CD4-positive, alpha-beta T cell treated with Interleukin-6 at 100 ng/mL for 8 hours (primary cell): ENCODE data around the gene DNAJA4.
A peak's percentile ranks its signal among the peaks of the same experiment; 100 is the strongest.

Source experiments
- DNase-seq: peaks from one replicate; pipeline ENCODE4 v3.0.0-alpha.2; 2020; ENCODE audit warnings: mixed read lengths, low spot score

The DNAJA4 gene

GRCh38 chr15:78280319-78281072 lies 16.1 kb downstream of the DNAJA4 start:
- no peak for DNase-seq

DNA sequence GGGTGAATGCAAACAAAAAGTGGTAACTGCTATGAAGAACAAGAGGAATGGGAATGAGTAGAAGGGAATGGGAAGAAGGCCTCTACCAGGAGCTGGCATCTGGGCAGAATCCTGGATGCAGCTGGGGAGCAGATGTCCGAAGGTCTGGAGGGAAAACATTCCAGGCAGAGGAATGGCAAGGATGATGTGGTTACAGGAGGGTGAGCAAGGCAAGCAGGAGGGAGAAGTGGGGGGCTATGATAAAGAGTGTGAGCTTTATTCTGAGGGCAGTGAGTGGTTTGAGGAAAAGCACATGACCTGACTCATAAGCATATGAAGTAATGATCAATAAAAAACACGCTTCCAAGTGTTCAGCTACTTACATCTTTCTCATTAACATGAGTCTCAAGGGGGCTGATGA lies 18.0 kb downstream of the DNAJA4 start:
- DNase-seq: no peak

GRCh38 chr15:78284758-78285157 lies 20.4 kb downstream of the DNAJA4 start:
- no peak for DNase-seq

DNA sequence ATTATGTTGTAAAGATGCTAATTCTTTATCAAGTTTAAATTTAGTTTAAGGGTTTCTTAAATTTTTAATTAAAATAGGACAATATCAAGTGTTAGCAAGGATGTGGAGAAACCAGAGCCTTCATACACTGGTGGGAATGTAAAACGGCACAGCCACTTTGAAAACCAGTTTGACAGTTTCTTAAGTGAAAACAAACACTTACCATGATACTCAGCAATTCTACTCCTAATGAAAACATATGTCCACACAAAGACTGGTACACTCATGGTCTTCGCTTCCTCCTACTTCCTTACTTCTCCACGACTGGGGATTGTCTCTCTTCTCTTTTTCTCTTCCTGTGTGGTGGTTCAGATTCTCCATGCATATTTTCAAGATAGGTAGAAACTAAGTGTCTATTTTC lies 25.9 kb downstream of the DNAJA4 start:
- no peak for DNase-seq

- no peak for DNase-seq
Observed at GRCh38 chr15:78291052-78291451, 26.7 kb downstream of the DNAJA4 start.

DNA sequence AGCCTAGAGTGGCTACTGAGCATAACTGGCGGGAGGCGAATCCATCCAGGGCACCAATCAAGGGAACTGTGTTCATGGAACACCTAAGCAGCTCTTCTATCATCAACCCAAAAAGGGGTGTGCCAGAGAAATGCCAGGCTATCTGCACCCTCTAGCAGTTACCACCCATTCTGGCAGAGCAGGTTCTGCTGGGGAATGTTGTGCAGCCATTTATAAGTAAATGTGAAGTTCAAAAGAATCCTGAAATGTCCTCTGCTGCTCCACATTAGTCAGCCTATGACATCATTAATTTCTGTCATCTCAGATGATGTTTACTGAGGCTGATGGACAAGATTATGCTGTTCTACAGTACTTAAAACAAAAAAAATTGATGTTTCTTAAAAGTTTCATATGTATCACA lies 27.3 kb downstream of the DNAJA4 start:
- no peak for DNase-seq

DNA sequence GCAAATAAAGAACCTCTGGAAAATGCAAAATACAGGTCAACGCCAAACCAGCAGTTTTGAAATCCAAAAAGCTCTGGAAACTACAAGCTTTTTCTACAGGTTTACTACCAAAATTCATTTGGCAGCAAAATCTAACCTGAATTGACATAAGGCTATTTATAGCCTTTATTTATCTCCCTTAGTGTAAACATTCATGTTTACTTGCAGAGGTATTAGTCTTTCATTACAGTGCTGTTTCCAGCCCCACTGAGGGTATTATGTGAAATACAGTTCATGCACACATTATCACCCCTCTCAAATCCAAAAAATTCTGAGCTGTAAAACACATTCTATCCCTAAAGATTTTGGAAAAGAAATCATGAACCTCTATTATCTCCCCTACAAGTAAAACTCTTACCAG lies 27.9 kb downstream of the DNAJA4 start:
- no peak for DNase-seq

DNA sequence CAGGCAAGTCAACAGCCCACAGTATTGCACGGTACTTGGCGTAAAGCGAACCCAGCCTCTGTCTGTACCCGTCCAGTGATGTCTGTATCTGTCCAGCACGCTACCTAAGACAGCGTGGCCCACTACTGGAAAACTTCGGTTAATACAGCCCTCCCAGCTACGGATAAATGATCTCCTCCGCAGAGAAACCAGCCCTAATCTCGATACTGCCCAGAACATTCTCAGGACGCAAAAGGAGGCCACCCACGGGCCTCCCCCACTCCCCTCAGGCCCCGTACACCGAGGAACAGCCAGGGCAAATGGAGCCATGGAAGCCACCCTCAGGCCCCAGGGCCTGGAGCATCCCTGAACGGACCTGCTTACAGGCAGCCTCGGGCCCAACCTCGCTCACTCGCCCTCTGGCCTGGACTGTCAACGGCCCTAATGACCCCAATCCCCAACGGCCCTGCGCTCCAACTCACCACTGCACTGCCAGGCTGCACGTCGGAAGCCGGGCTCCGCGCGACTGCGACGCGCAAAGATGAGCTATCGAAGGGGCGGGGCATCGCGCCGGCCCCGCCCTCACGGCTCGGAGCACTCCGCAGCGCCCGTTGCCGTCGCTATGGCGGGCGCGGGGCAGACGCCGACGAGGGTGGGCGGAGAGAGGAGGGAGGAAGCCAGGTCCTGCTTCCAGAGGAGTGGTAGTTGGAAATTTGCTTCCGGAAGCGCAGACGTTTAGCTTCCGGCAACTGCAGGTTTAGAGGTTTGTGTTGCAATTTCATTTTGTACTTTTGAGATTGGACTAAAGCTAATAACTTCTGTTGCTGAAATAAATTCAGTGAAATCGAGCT lies 35.0 kb downstream of the DNAJA4 start, which contains the start of gene SKIC8:
Gene SKIC8 (minus strand): TSS at position 509 of the 830 bp plus-strand sequence. CDS start 3,923 bp downstream, outside the sequence.
- DNase-seq: peak; percentile 89

DNA sequence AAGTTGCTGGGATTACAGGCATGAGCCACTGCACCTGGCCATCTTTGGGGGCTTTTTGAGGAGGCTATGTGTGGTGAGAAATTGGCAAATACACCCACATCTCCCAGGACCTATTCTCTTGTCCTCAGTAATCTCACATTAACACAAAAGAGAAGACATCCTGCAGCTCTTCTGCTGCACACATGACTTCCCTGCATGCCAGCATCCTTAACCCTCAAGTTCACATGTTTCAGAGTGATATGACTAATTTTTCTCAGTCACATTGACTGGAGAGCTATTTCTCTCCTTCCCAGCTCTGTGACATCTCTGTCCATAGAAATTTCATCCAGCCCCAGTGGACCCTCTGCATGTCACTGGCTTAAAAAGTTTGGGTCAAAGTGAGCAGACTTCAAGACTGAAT lies 37.0 kb downstream of the DNAJA4 start:
- DNase-seq: no peak

- DNase-seq: no peak
Observed at GRCh38 chr15:78301828-78302227, 37.5 kb downstream of the DNAJA4 start.

DNA sequence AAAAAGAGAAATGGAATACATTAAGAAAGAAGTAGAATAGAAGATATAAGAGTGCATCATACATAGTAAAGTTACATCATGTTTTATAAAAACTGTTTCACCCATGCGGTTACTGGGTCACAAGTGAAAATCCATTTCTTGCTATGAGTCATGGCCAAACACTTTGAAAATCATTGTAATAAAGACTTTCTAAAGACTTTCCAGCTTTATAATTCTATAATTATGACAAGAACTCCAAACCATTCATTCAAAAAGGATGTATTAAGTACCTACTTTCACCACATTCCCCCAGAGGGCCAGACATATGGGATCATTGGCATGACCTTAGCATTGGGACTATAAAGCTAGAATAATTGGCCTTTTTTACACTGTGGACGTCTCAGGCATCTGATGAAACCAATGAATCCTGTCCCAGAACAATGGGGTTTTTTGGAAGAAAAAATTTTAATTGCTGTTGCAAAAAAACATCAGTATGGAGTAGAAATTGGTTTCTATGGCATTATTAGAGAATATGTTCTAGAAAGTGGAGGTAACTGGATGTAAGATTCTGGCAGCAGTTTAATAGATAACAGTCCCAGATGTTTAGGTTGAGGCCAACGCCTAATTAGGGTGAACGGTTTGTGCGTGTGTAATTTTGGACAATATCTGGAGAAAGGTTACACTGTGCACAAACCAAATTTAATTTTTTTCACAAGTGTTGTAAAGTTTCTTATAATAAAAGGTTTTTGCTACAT lies 38.4 kb downstream of the DNAJA4 start:
- DNase-seq: no peak

DNA sequence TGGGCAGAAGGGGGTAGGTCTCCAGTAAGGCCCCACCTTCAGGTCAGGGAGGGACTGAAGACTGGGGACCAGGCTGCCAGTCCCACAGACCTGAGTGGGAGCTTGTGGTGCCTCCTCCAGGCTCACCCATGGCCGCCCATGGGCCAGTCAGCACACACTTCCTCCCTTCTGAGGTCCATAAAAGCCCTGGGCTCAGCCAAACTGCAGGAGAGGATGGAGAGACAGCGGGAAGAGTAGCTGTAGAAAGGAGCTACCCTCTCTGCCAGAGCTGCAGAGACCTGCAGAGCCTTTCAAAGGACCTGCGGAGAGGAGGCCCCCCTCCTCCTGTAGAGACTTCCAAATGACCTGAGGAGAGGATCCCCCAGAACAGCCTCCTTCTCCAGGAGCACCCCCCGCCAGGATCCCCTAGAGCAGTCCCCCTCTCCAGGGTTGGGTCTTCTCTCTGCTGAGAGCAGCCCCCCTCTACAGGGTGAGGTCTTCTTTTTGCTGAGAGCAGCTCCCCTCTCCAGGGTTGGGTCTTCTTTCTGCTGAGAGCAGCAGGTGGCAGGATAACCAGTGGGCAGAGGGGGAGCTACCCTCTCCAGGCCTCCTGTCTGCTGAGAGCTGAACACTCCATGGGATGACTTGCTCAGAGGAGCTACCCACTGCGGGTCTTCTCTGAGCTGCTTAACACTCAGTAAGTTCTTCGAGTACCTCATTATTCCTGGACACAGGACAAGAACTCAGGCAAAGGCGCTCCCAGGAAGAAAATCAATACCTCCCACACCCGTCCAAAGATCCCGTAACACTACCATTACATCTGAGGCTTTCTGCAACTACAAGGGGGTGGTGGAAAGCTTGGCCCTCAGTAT lies 40.1 kb downstream of the DNAJA4 start:
- no peak for DNase-seq

- no peak for DNase-seq
Observed at GRCh38 chr15:78306176-78306774, 41.9 kb downstream of the DNAJA4 start.

GRCh38 chr15:78307976-78308375 lies 43.6 kb downstream of the DNAJA4 start:
- no peak for DNase-seq

GRCh38 chr15:78308422-78309032 lies 44.2 kb downstream of the DNAJA4 start:
- no peak for DNase-seq

- no peak for DNase-seq
Observed at GRCh38 chr15:78311292-78311691, 46.9 kb downstream of the DNAJA4 start.

DNA sequence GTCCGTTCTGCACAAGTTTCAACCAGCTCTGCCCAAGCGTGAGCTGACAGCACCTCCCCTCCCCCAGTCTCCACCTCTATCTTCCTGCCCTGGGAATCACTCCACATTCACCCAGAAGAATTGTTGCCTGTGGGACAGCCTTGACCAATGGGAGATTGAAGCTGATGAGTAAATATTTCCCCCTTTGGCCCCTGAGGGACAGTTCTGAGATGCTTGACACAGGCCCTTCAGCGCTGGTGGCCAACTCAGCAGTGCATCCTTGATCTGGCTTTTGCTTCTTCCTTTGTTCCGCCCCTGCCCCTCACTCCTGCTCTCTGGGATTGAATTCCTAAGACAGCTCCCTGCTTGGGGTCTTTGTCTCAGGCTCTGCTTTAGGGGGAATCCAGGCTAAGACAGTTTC lies 48.2 kb downstream of the DNAJA4 start:
- DNase-seq: no peak

DNA sequence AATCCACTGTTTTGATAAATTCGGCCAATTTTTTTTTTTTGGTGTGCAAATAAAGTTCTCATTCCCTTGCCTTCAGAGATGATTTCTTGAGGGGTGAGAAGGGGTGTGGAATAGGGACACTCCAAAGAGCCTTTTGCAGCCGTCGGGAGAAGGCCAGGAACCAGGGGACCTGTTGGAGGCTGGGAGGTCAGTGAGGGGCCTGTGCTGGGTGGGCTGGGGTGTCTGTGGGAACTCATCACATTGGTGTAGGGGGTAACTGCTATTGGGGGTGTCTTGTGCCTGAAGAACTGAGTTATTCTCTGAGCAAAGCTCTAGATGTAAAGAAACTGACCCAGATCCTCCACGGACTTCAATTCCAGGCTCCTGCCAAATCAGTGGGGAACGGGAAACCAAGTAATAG lies 48.6 kb downstream of the DNAJA4 start:
- no peak for DNase-seq

- no peak for DNase-seq
Observed at GRCh38 chr15:78313383-78313782, 49.0 kb downstream of the DNAJA4 start.

DNA sequence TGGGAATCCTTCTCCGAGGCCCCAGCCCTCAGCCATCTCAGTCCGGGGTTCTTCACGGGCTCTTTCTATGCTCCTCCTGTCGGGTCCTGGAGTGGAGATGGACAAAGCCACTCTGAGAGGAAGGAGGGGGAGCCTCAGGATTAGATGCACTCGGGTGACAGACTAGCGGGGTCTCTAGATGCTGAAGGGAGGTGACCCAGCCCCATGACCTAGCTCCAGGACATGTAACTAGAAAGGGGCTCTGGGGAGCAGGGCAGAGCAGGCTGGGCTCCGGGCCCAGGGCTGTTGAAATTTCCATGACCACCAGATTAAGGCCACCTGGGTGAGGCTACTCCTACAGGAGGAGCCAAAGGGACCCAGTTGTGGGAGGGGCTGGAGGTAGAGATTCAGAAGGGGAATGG lies 49.8 kb downstream of the DNAJA4 start:
- DNase-seq: no peak
